ENCODE data around the gene SLC22A4. TPM values are rescaled to one million over a fixed set of nuclear protein-coding genes. Genes with fewer than 3 reads are reported as not detected.

The SLC22A4 gene
- total and polyA plus RNA-seq, 5 donors from 2014 or later: not detected

DNA sequence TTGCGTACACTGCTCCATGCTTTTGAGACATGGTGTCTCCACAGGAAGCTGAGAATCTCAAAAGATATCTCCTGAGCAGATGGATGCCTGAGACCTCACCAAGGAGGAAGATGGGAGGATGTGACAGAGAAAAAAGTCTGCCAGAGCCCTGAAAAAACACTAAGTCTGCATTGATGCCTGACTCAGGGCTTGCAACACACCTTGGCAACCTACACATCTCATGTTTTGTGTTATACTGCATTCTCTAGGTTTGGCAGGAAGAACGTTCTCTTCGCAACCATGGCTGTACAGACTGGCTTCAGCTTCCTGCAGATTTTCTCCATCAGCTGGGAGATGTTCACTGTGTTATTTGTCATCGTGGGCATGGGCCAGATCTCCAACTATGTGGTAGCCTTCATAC, 19.2 kb downstream of the SLC22A4 start:
- Mint-ChIP-seq H3K27ac (no peak overlapping the region), H3K27me3 (no peaks in the 10 kb centered on the region), H3K9me3 (peaks cover 0 to 3% (median 0%) of the 10 kb centered on the region in 7 donors), H3K36me3 (no peaks in the 10 kb centered on the region), H3K4me1 (no peaks in the 10 kb centered on the region), H3K4me3 (no peak overlapping the region)
- Histone ChIP-seq H3K9me3 (ENCODE audit: control insufficient read depth in 2 of 2, low read length in 2 of 2) (no peaks in the 10 kb centered on the region), H3K4me3 (ENCODE audit: low read depth, low read length) (no peak overlapping the region), H3K27ac (ENCODE audit: insufficient read depth, low read length, poor library complexity, severe bottlenecking) (no peak overlapping the region), H3K4me1 (ENCODE audit: control insufficient read depth, insufficient read depth, low read length, poor library complexity, severe bottlenecking) (no peaks in the 10 kb centered on the region), H3K27me3 (ENCODE audit: control insufficient read depth, insufficient read depth, low read length) (no peaks in the 10 kb centered on the region), H3K36me3 (ENCODE audit: control insufficient read depth, insufficient read depth, low read length) (no peaks in the 10 kb centered on the region)
- DNase-seq: no peak
- ATAC-seq (ENCODE audit: low read depth in 2 of 2): no peak

DNA sequence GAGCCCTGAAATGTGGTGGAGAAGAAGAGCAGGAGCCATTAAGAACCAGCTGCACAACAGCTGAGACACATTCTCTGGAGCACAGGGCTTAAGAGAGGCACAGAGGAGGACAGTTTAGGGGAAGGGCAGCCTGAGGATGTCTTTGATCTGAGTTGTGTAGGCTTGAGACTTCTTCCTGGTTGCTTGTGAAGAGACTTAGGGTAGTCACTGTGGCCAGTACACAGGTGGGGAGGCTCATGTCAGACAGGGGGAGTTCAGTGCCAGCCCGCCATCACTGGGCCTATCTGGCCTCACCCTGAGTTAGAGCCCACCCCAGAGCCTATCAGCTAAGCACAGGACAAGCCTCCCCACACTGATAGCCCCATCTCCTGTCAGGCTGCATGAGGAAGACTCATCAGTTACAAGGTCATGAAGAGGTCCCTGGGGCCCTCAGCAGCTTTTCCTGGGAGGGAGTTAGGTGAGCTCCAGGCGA, 19.8 kb downstream of the SLC22A4 start:
- H3K4me1 Mint-ChIP-seq: no peaks in the 10 kb centered on the region
- no peaks in the 10 kb centered on the region for H3K27me3 Mint-ChIP-seq
- H3K36me3 Mint-ChIP-seq: no peaks in the 10 kb centered on the region
- Histone ChIP-seq H3K27ac (ENCODE audit: insufficient read depth, low read length, poor library complexity, severe bottlenecking) (no peak overlapping the region), H3K27me3 (ENCODE audit: control insufficient read depth, insufficient read depth, low read length) (no peaks in the 10 kb centered on the region), H3K36me3 (ENCODE audit: control insufficient read depth, insufficient read depth, low read length) (no peaks in the 10 kb centered on the region), H3K9me3 (ENCODE audit: control insufficient read depth in 2 of 2, low read length in 2 of 2) (no peaks in the 10 kb centered on the region), H3K4me1 (ENCODE audit: control insufficient read depth, insufficient read depth, low read length, poor library complexity, severe bottlenecking) (no peaks in the 10 kb centered on the region), H3K4me3 (ENCODE audit: low read depth, low read length) (no peak overlapping the region)
- H3K27ac Mint-ChIP-seq: no peak overlapping the region
- H3K4me3 Mint-ChIP-seq: no peak overlapping the region
- DNase-seq (no peak), ATAC-seq (ENCODE audit: low read depth in 2 of 2) (no peak)
- H3K9me3 Mint-ChIP-seq: peaks cover 0 to 1% (median 0%) of the 10 kb centered on the region in 7 donors

DNA sequence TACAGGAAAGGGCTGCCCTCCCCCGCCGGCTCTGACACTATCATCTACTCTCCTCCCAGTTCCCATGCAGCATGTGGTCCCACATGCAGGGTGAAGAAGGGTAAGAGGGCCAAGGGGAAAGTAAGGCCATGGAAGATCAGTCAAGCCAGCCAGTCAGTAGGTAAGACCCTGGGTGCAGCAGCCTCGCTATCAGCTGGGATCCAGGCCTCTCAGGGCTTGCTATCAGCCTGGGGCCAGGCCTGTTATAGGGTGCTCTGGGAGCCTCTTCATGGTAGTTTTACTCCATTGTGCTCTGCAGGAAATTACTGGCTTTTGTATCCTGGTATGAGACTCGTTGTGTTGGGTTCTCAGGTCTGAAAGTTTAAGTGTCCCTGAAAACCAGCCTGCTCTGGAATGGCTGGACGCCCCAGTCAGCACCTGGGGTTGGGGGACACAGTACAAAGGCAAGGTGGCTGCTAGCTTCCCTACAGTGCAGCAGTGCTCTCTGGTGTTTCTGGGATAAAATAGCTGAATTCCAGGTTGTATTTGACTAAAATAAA, 21.4 kb downstream of the SLC22A4 start:
- H3K27ac ChIP-seq (ENCODE audit: insufficient read depth, low read length, poor library complexity, severe bottlenecking): no peak overlapping the region
- H3K4me1 Mint-ChIP-seq: no peaks in the 10 kb centered on the region
- H3K4me1 ChIP-seq (ENCODE audit: control insufficient read depth, insufficient read depth, low read length, poor library complexity, severe bottlenecking): no peaks in the 10 kb centered on the region
- no peaks in the 10 kb centered on the region for H3K27me3 ChIP-seq (ENCODE audit: control insufficient read depth, insufficient read depth, low read length)
- H3K4me3 Mint-ChIP-seq: no peak overlapping the region
- peaks cover 0 to 1% (median 0%) of the 10 kb centered on the region in 7 donors for H3K9me3 Mint-ChIP-seq
- no peak overlapping the region for H3K4me3 ChIP-seq (ENCODE audit: low read depth, low read length)
- H3K36me3 Mint-ChIP-seq: no peaks in the 10 kb centered on the region
- ATAC-seq (ENCODE audit: low read depth in 2 of 2): no peak
- H3K9me3 ChIP-seq (ENCODE audit: control insufficient read depth in 2 of 2, low read length in 2 of 2): no peaks in the 10 kb centered on the region
- no peaks in the 10 kb centered on the region for H3K36me3 ChIP-seq (ENCODE audit: control insufficient read depth, insufficient read depth, low read length)
- H3K27ac Mint-ChIP-seq: no peak overlapping the region
- DNase-seq: no peak
- H3K27me3 Mint-ChIP-seq: no peaks in the 10 kb centered on the region

DNA sequence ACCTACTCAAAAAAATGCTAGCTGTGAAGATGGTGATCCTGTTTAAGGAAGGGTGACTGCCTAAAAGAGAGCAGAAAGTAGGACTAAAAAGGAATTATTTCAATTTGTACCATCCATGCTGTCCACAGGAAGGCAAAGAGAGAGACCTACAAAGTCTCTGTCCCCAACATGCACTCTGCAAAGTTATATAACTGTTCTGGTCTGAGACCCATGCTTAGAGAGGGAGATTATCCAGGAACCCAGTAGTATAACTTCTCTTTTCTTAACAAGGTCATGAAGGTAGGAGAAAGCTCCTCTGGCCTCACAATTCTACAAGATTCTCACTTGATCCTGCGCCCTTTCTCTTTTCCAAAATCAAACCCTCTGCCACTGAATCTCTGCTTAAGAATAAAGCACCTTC, 25.8 kb downstream of the SLC22A4 start:
- no peaks in the 10 kb centered on the region for H3K9me3 ChIP-seq (ENCODE audit: control insufficient read depth in 2 of 2, low read length in 2 of 2)
- H3K27ac Mint-ChIP-seq: no peak overlapping the region
- H3K27ac ChIP-seq (ENCODE audit: insufficient read depth, low read length, poor library complexity, severe bottlenecking): no peak overlapping the region
- no peaks in the 10 kb centered on the region for H3K27me3 Mint-ChIP-seq
- no peaks in the 10 kb centered on the region for H3K4me1 Mint-ChIP-seq
- no peaks in the 10 kb centered on the region for H3K9me3 Mint-ChIP-seq
- DNase-seq (no peak), ATAC-seq (ENCODE audit: low read depth in 2 of 2) (no peak)
- H3K27me3 ChIP-seq (ENCODE audit: control insufficient read depth, insufficient read depth, low read length): no peaks in the 10 kb centered on the region
- no peak overlapping the region for H3K4me3 Mint-ChIP-seq
- H3K4me3 ChIP-seq (ENCODE audit: low read depth, low read length): no peak overlapping the region
- H3K36me3 Mint-ChIP-seq: no peaks in the 10 kb centered on the region
- H3K36me3 ChIP-seq (ENCODE audit: control insufficient read depth, insufficient read depth, low read length): no peaks in the 10 kb centered on the region
- H3K4me1 ChIP-seq (ENCODE audit: control insufficient read depth, insufficient read depth, low read length, poor library complexity, severe bottlenecking): no peaks in the 10 kb centered on the region

DNA sequence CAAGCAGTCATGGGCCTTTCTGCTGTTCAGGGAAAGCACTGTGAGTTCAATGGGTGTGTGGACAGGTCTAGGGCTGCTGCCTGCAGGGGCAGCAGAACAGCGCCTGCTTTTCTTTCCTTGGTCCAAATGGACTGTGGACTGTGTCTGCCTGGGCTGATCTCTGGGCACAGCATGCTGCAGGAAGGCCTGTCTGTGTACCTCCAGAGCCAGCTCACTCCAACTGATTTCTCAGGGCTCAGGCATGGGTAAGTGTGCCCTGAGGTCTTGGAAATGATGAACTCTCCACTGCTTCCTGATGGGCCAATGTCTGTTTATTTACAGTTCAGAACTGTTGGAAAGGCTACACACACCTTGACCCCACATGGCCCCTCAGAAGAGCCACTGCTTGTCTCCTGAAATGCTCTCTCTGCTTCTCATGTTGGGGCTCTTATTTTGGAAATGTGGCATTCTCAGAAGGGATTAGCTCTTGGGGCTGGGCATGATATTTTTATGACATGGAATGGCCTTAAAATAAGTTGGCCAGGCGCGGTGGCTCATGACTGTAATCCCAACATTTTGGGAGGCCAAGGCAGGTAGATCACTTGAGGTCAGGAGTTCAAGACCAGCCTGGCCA, 27.0 kb downstream of the SLC22A4 start:
- Histone ChIP-seq H3K27me3 (ENCODE audit: control insufficient read depth, insufficient read depth, low read length) (no peaks in the 10 kb centered on the region), H3K4me1 (ENCODE audit: control insufficient read depth, insufficient read depth, low read length, poor library complexity, severe bottlenecking) (no peaks in the 10 kb centered on the region), H3K9me3 (ENCODE audit: control insufficient read depth in 2 of 2, low read length in 2 of 2) (no peaks in the 10 kb centered on the region), H3K4me3 (ENCODE audit: low read depth, low read length) (no peak overlapping the region), H3K27ac (ENCODE audit: insufficient read depth, low read length, poor library complexity, severe bottlenecking) (no peak overlapping the region), H3K36me3 (ENCODE audit: control insufficient read depth, insufficient read depth, low read length) (no peaks in the 10 kb centered on the region)
- no peaks in the 10 kb centered on the region for H3K9me3 Mint-ChIP-seq
- DNase-seq (no peak), ATAC-seq (ENCODE audit: low read depth in 2 of 2) (no peak)
- no peaks in the 10 kb centered on the region for H3K27me3 Mint-ChIP-seq
- H3K4me1 Mint-ChIP-seq: no peaks in the 10 kb centered on the region
- H3K36me3 Mint-ChIP-seq: no peaks in the 10 kb centered on the region
- H3K4me3 Mint-ChIP-seq: no peak overlapping the region
- no peak overlapping the region for H3K27ac Mint-ChIP-seq

DNA sequence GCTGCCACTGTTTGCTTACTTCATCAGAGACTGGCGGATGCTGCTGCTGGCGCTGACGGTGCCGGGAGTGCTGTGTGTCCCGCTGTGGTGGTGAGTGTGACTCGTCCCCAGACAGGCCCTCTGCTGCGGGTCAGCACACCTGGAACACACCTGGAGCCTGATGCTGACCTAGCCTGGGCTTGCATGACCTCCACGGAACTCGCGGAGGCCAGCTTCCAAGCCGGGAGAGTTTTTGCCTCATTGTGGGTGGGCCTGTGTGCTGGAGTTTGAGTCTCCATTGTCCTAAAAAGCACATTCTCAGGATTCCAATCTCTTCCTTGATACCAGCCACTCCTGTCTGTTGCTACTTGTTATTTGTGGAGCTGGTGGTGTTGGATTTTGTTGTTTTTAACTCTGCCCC, 28.1 kb downstream of the SLC22A4 start:
- Mint-ChIP-seq H3K27me3 (no peaks in the 10 kb centered on the region), H3K9me3 (no peaks in the 10 kb centered on the region), H3K4me3 (no peak overlapping the region), H3K36me3 (no peaks in the 10 kb centered on the region), H3K4me1 (no peaks in the 10 kb centered on the region), H3K27ac (no peak overlapping the region)
- DNase-seq (no peak), ATAC-seq (ENCODE audit: low read depth in 2 of 2) (no peak)
- Histone ChIP-seq H3K36me3 (ENCODE audit: control insufficient read depth, insufficient read depth, low read length) (no peaks in the 10 kb centered on the region), H3K27me3 (ENCODE audit: control insufficient read depth, insufficient read depth, low read length) (no peaks in the 10 kb centered on the region), H3K27ac (ENCODE audit: insufficient read depth, low read length, poor library complexity, severe bottlenecking) (no peak overlapping the region), H3K9me3 (ENCODE audit: control insufficient read depth in 2 of 2, low read length in 2 of 2) (no peaks in the 10 kb centered on the region), H3K4me3 (ENCODE audit: low read depth, low read length) (no peak overlapping the region), H3K4me1 (ENCODE audit: control insufficient read depth, insufficient read depth, low read length, poor library complexity, severe bottlenecking) (no peaks in the 10 kb centered on the region)

DNA sequence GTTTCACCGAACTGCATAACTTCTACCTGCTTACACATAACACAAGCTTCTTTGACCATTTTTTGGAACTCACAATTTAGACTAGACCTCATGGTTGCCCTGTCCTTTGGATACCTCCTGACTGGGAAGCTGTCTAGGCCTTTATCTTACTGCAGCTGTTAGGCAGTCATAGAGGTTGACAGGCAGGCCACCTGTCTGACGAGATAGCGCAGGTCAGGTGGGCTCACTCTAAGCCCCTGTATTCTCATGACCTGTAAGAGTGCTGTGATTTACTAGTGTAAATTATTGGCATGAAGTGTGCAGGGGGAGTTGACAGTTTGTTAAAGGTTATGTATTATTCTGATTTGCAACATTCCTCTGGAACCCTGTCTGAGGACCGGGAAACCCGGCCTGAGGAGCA, 29.0 kb downstream of the SLC22A4 start:
- Mint-ChIP-seq H3K9me3 (no peaks in the 10 kb centered on the region), H3K27ac (peak overlapping the region in 1 of 3 donors; percentile 3), H3K36me3 (no peaks in the 10 kb centered on the region), H3K27me3 (no peaks in the 10 kb centered on the region), H3K4me3 (no peak overlapping the region), H3K4me1 (no peaks in the 10 kb centered on the region)
- ATAC-seq (ENCODE audit: low read depth in 2 of 2) (no peak), DNase-seq (no peak)
- Histone ChIP-seq H3K4me1 (ENCODE audit: control insufficient read depth, insufficient read depth, low read length, poor library complexity, severe bottlenecking) (no peaks in the 10 kb centered on the region), H3K4me3 (ENCODE audit: low read depth, low read length) (no peak overlapping the region), H3K36me3 (ENCODE audit: control insufficient read depth, insufficient read depth, low read length) (no peaks in the 10 kb centered on the region), H3K27me3 (ENCODE audit: control insufficient read depth, insufficient read depth, low read length) (no peaks in the 10 kb centered on the region), H3K27ac (ENCODE audit: insufficient read depth, low read length, poor library complexity, severe bottlenecking) (no peak overlapping the region), H3K9me3 (ENCODE audit: control insufficient read depth in 2 of 2, low read length in 2 of 2) (no peaks in the 10 kb centered on the region)

DNA sequence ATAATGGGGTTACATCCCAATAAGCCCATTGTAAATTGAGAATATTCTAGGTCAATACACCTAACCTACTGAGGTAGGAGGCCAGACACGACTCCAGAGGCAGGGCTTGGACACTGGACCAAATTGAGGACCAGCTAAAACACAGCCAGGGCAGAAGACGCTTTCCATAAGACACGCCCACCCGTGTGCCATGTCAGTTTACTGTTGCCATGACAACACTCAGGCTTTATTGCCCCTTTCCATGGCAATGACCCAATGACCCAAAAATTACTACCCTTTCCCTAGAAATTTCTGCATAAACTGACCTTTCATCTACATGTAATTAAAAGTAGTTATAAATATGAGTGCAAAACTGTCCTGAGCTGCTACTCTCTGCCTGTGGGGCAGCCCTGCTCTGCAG, 31.5 kb downstream of the SLC22A4 start:
- Mint-ChIP-seq H3K27me3 (no peaks in the 10 kb centered on the region), H3K4me1 (no peaks in the 10 kb centered on the region), H3K4me3 (no peak overlapping the region), H3K36me3 (no peaks in the 10 kb centered on the region), H3K9me3 (no peaks in the 10 kb centered on the region), H3K27ac (no peak overlapping the region)
- no peaks in the 10 kb centered on the region for H3K36me3 ChIP-seq (ENCODE audit: control insufficient read depth, insufficient read depth, low read length)
- no peaks in the 10 kb centered on the region for H3K9me3 ChIP-seq (ENCODE audit: control insufficient read depth in 2 of 2, low read length in 2 of 2)
- H3K27ac ChIP-seq (ENCODE audit: insufficient read depth, low read length, poor library complexity, severe bottlenecking): no peak overlapping the region
- H3K4me1 ChIP-seq (ENCODE audit: control insufficient read depth, insufficient read depth, low read length, poor library complexity, severe bottlenecking): no peaks in the 10 kb centered on the region
- no peak for ATAC-seq (ENCODE audit: low read depth in 2 of 2)
- no peaks in the 10 kb centered on the region for H3K27me3 ChIP-seq (ENCODE audit: control insufficient read depth, insufficient read depth, low read length)
- no peak for DNase-seq
- H3K4me3 ChIP-seq (ENCODE audit: low read depth, low read length): no peak overlapping the region
